ENCODE data around the gene CCR7.

Gene CCR7

GRCh38 chr17:40528692-40529417, 36.4 kb downstream of the CCR7 start:
- H3K4me3 ChIP-seq (replicated peaks; ENCODE audit: insufficient read depth, low read length), result no peak overlapping the region
- TF ChIP-seq POLR2AphosphoS5 (IDR thresholded peaks at IDR 0.05; ENCODE audit: low read depth), result no peak
- TF ChIP-seq REST (IDR thresholded peaks at IDR 0.05; ENCODE audit: insufficient replicate concordance, low read depth), result no peak
- no peak for TF ChIP-seq GABPA (IDR thresholded peaks at IDR 0.05; ENCODE audit: low read depth)
- TF ChIP-seq, protein P1, sequence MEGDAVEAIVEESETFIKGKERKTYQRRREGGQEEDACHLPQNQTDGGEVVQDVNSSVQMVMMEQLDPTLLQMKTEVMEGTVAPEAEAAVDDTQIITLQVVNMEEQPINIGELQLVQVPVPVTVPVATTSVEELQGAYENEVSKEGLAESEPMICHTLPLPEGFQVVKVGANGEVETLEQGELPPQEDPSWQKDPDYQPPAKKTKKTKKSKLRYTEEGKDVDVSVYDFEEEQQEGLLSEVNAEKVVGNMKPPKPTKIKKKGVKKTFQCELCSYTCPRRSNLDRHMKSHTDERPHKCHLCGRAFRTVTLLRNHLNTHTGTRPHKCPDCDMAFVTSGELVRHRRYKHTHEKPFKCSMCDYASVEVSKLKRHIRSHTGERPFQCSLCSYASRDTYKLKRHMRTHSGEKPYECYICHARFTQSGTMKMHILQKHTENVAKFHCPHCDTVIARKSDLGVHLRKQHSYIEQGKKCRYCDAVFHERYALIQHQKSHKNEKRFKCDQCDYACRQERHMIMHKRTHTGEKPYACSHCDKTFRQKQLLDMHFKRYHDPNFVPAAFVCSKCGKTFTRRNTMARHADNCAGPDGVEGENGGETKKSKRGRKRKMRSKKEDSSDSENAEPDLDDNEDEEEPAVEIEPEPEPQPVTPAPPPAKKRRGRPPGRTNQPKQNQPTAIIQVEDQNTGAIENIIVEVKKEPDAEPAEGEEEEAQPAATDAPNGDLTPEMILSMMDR (IDR thresholded peaks at IDR 0.05; ENCODE audit: insufficient read depth, low read length), result no peak
- no peak for TF ChIP-seq SPI1 (IDR thresholded peaks at IDR 0.05; ENCODE audit: borderline replicate concordance, low read depth)
- H3K27ac ChIP-seq (replicated peaks), result no peak overlapping the region
- peaks cover 8% of the 10 kb centered on the region for H3K27me3 ChIP-seq (ENCODE audit: insufficient read depth, poor library complexity, severe bottlenecking)
- DNase-seq (ENCODE audit: low read depth in 1 of 2, low spot score in 1 of 2), result no peak

DNA sequence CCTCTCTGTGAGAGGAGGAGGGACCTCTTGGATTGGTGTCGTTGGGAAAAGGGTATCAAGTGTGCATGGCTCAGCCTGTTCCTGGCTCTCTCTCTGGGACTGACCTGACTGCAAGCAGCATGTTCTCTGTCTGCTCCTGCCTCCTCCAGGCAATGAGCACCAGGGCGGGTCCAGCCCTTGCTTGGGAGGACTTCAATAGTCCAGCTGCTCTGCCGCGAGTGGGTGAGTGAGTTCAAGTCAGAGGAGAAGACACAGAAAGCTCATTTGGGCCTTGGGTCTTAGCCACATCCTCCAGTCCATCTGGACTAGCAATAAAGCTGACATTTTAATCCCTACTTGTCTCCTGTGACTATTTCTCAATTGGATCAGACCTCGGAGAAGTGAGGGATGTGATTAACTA, 38.6 kb downstream of the CCR7 start:
- no peak overlapping the region for H3K27ac ChIP-seq (replicated peaks)
- no peak overlapping the region for H3K4me3 ChIP-seq (replicated peaks; ENCODE audit: insufficient read depth, low read length)
- TF ChIP-seq POLR2AphosphoS5 (IDR thresholded peaks at IDR 0.05; ENCODE audit: low read depth) (no peak), SPI1 (IDR thresholded peaks at IDR 0.05; ENCODE audit: borderline replicate concordance, low read depth) (no peak), GABPA (IDR thresholded peaks at IDR 0.05; ENCODE audit: low read depth) (no peak), REST (IDR thresholded peaks at IDR 0.05; ENCODE audit: insufficient replicate concordance, low read depth) (no peak)
- TF ChIP-seq, protein P1 (IDR thresholded peaks at IDR 0.05; ENCODE audit: insufficient read depth, low read length), result no peak
- H3K27me3 ChIP-seq (ENCODE audit: insufficient read depth, poor library complexity, severe bottlenecking), result peaks cover 8% of the 10 kb centered on the region
- no peak for DNase-seq (ENCODE audit: low read depth in 1 of 2, low spot score in 1 of 2)

DNA sequence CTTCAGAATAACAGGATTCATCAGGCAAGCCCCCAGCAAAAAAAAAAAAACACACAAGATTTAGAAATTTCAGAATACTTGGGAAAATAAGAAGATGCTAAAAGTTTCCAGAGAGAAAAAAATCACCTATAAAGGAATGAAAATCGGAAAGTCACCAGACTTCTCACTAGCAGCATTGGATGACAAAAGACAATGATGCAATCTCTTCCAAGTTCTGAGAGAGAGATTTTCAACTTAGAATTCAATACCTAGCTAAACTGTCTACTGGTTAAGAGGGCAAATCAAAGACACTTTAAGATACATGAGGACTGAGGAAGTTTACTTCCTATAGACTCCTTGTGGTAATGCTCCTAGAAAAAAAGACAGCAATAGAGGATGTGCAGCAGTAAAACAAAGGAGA, 40.0 kb downstream of the CCR7 start:
- TF ChIP-seq REST (IDR thresholded peaks at IDR 0.05; ENCODE audit: insufficient replicate concordance, low read depth), result no peak
- TF ChIP-seq SPI1 (IDR thresholded peaks at IDR 0.05; ENCODE audit: borderline replicate concordance, low read depth), result no peak
- TF ChIP-seq, protein P1 (IDR thresholded peaks at IDR 0.05; ENCODE audit: insufficient read depth, low read length), result no peak
- TF ChIP-seq GABPA (IDR thresholded peaks at IDR 0.05; ENCODE audit: low read depth), result no peak
- TF ChIP-seq POLR2AphosphoS5 (IDR thresholded peaks at IDR 0.05; ENCODE audit: low read depth), result no peak
- H3K27ac ChIP-seq (replicated peaks), result no peak overlapping the region
- peaks cover 8% of the 10 kb centered on the region for H3K27me3 ChIP-seq (ENCODE audit: insufficient read depth, poor library complexity, severe bottlenecking)
- no peak overlapping the region for H3K4me3 ChIP-seq (replicated peaks; ENCODE audit: insufficient read depth, low read length)
- DNase-seq (ENCODE audit: low read depth in 1 of 2, low spot score in 1 of 2), result no peak

Data from HL-60 (cell line).